Omental fat pad (tissue), 4 donors: ENCODE measurements around the gene SPATA21. TPM values are rescaled to one million over a fixed set of nuclear protein-coding genes. Genes with fewer than 3 reads are reported as not detected.

Experiments used
- ATAC-seq: fragments of 150-250 bp; one replicate; pipeline ENCODE4 v1.9.1; 2016; ENCODE audit warnings: mild to moderate bottlenecking, moderate library complexity; ENCODE audit not compliant: low FRiP score
- DNase-seq: peaks from one replicate; pipeline ENCODE4 v3.0.0-alpha.2; 2019; ENCODE audit warnings: low spot score
- CTCF ChIP-seq, 3 donors: fragments of 450-650 bp; IDR thresholded peaks; one replicate each; pipeline ENCODE4 v1.5.1; 2016 to 2017; ENCODE audit warnings: antibody characterized with exemption in 3 of 3, mild to moderate bottlenecking in 3 of 3, moderate library complexity in 2 of 3
- total RNA-seq, 4 donors: library from RNA; depleted of rRNA; stranded (reverse); fragments of >200 nt; gene quantifications; one replicate each; pipeline ENCODE4 v1.1.0, GENCODE V29; 2016

Gene SPATA21
- total RNA-seq, 4 donors from 2014 or later: not detected

GRCh38 chr1:16430606-16431005 is 6.6 kb downstream of the SPATA21 start:
- ATAC-seq: no peak
- no peak for TF ChIP-seq CTCF (IDR thresholded peaks at IDR 0.05)

DNA sequence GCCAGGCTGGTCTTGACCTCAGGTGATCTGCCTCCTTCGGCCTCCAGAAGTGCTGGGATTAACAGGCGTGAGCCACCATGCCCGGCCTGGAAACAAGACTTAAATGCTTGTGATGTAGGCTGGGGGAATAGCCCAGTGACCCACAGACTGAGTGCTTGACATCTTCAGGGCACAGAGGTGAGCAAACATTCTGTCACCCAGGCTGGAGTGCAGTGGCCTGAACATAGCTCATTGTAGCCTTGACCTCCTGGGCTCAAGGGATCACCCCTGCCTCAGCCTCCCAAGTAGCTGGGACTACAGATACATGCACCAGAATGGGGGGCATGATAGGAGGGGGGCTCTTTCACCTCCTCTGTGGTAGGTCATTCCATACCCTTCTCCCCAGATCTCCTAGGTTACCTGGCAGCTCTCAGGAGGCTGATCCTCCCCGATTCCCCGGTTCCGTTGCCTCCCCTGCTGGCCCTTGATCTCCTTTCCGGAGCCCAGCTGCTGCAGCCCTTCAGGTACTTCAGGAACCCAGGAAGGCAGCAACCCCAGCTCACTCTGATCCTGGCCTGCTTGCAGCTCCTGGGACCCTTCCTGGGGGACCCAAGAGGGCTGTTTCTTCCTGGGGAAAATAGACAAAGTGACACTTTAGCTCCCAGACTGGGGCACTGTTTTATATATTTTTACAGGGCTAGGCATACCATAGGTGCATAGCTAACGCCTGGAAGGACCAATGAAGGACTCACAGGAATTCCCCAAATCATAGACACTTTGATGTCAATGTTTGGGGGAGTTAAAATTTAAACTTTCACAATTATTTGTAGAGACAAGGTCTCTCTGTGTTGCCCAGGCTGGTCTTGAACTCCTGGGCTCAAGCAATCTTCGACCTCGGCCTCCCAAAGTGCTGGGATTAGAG is 11.8 kb downstream of the SPATA21 start:
- no peak for DNase-seq
- no peak for TF ChIP-seq CTCF (IDR thresholded peaks at IDR 0.05)
- no peak for ATAC-seq

More at GRCh38 chr1:16430606-16431005, 6.6 kb downstream of the SPATA21 start:
- DNase-seq: no peak

- ATAC-seq (no peak), DNase-seq (no peak)
- no peak for TF ChIP-seq CTCF (IDR thresholded peaks at IDR 0.05)
These were observed 15.2 kb downstream of the SPATA21 start for GRCh38 chr1:16422041-16422440.

- DNase-seq (no peak), ATAC-seq (no peak)
- no peak for TF ChIP-seq CTCF (IDR thresholded peaks at IDR 0.05)
These were observed 16.0 kb downstream of the SPATA21 start for GRCh38 chr1:16421201-16421600.

GRCh38 chr1:16420424-16421118 is 16.7 kb downstream of the SPATA21 start:
- DNase-seq: no peak
- ATAC-seq: no peak
- TF ChIP-seq CTCF (IDR thresholded peaks at IDR 0.05): no peak

DNA sequence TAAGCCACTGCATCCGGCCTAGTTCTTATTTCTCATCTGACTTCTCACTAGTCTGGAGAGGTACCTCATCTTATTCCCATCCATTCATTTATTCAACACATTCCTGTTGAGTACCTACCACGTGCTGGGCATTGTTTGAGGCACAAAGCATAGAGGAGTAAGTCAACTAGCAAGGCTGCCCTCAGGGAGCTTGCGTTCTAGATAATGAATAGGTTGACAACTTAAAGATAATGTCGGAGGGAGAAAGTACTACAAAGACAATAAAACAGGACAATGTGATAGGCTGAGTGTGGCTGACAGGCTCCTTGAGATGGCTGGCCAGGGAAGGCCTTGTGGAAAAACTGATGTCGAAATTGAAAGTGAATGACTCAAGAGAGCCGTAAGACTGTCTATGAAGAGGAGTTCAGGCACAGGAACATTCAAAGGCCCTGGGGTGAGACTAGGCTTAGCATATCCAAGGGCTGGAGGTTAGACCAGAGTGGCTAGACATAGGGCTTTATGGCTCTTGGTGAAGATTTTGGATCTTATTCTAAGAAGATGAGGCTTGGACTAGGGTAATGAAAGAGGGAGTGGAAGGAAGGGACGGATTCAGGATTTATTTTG is 18.3 kb downstream of the SPATA21 start:
- no peak for DNase-seq
- TF ChIP-seq CTCF (IDR thresholded peaks at IDR 0.05): no peak
- ATAC-seq: no peak
